Adipose tissue (tissue), 3 donors: ENCODE data around the gene ST6GALNAC3. TPM values are rescaled to one million over a fixed set of nuclear protein-coding genes. Genes with fewer than 3 reads are reported as not detected.

Experiments used
- H3K27ac ChIP-seq: one replicate; pipeline ENCODE4 v1.5.1; 2013; ENCODE audit warnings: low read depth, low read length
- whole genome bisulfite sequencing, 3 donors: extraction: QIAGEN DNeasy Blood & Tissue Kit; methylation state at CpG; one replicate each; pipeline ENCODE4 v1.1.7; 2013; 5-methylcytosine and 5-hydroxymethylcytosine counted together
- polyA plus RNA-seq, 3 donors: library from polyadenylated mRNA; stranded (reverse); fragments of 200-250 nt; gene quantifications; one replicate each; pipeline ENCODE4 v1.2.3, GENCODE V29; 2013
- donor health status: healthy with polysubstance abuse.
- donor health status: Bipolar disorder and iron deficiency.
- donor health status: healthy.

The ST6GALNAC3 gene
- polyA plus RNA-seq, 3 donors = 1.1 to 8.8 (median 3.3) TPM

- H3K27ac ChIP-seq = no peak overlapping the region
- 83 to 88% (median 87%) methylated on average over 2 of the region's 2 CpGs for WGBS, 3 donors
Observed at GRCh38 chr1:76591963-76592362, 517.4 kb downstream of the ST6GALNAC3 start.

- no peak overlapping the region for H3K27ac ChIP-seq
Observed at GRCh38 chr1:76593141-76593540, 518.6 kb downstream of the ST6GALNAC3 start.

- H3K27ac ChIP-seq = no peak overlapping the region
- 88 to 92% (median 91%) methylated on average over 3 of the region's 3 CpGs for WGBS, 3 donors
Observed at GRCh38 chr1:76593618-76594017, 519.1 kb downstream of the ST6GALNAC3 start.

GRCh38 chr1:76595024-76595423, 520.5 kb downstream of the ST6GALNAC3 start:
- WGBS, 3 donors = 69 to 82% (median 72%) methylated on average over 4 of the region's 4 CpGs
- no peak overlapping the region for H3K27ac ChIP-seq

GRCh38 chr1:76601465-76601864, 526.9 kb downstream of the ST6GALNAC3 start:
- H3K27ac ChIP-seq = no peak overlapping the region
- WGBS, 3 donors = 83 to 85% (median 84%) methylated on average over 2 of the region's 2 CpGs

- 78 to 94% (median 88%) methylated on average over 3 of the region's 3 CpGs for WGBS, 3 donors
- no peak overlapping the region for H3K27ac ChIP-seq
Observed at GRCh38 chr1:76607717-76608116, 533.2 kb downstream of the ST6GALNAC3 start.

- no peak overlapping the region for H3K27ac ChIP-seq
- WGBS, 3 donors = 33 to 96% (median 95%) methylated on average over 5 of the region's 5 CpGs
Observed at GRCh38 chr1:76611770-76612445, 537.4 kb downstream of the ST6GALNAC3 start.

GRCh38 chr1:76613886-76614285, 539.3 kb downstream of the ST6GALNAC3 start:
- 49 to 67% (median 53%) methylated on average over 2 of the region's 2 CpGs for WGBS, 3 donors
- no peak overlapping the region for H3K27ac ChIP-seq

- no peak overlapping the region for H3K27ac ChIP-seq
- WGBS, 3 donors = 57 to 76% (median 58%) methylated on average over 3 of the region's 3 CpGs
Observed at GRCh38 chr1:76615253-76616035, 540.9 kb downstream of the ST6GALNAC3 start.

- 90 to 93% (median 91%) methylated on average over 4 of the region's 4 CpGs for WGBS, 3 donors
- H3K27ac ChIP-seq = no peak overlapping the region
Observed at GRCh38 chr1:76620371-76620770, 545.8 kb downstream of the ST6GALNAC3 start.

- WGBS, 3 donors = 79 to 86% (median 84%) methylated on average over 7 of the region's 7 CpGs
- H3K27ac ChIP-seq = no peak overlapping the region
Observed at GRCh38 chr1:76622774-76623528, 548.4 kb downstream of the ST6GALNAC3 start.

- WGBS, 3 donors = 90 to 93% (median 92%) methylated on average over 2 of the region's 2 CpGs
- no peak overlapping the region for H3K27ac ChIP-seq
Observed at GRCh38 chr1:76625886-76626678, 551.5 kb downstream of the ST6GALNAC3 start.

GRCh38 chr1:76627498-76627897, 553.0 kb downstream of the ST6GALNAC3 start:
- WGBS, 3 donors = 86 to 94% (median 92%) methylated on average over 5 of the region's 5 CpGs
- no peak overlapping the region for H3K27ac ChIP-seq

- H3K27ac ChIP-seq = no peak overlapping the region
Observed at GRCh38 chr1:76627901-76628300, 553.4 kb downstream of the ST6GALNAC3 start.

- H3K27ac ChIP-seq = no peak overlapping the region
- 89 to 92% (median 91%) methylated on average over 3 of the region's 3 CpGs for WGBS, 3 donors
Observed at GRCh38 chr1:76632136-76632535, 557.6 kb downstream of the ST6GALNAC3 start.

GRCh38 chr1:76635784-76636183, 561.2 kb downstream of the ST6GALNAC3 start:
- no peak overlapping the region for H3K27ac ChIP-seq
- 95 to 97% (median 96%) methylated on average over 2 of the region's 2 CpGs for WGBS, 3 donors

- WGBS, 3 donors = 91 to 97% (median 96%) methylated on average over 2 of the region's 2 CpGs
- H3K27ac ChIP-seq = no peak overlapping the region
Observed at GRCh38 chr1:76639181-76639580, 564.6 kb downstream of the ST6GALNAC3 start.

- no peak overlapping the region for H3K27ac ChIP-seq
Observed at GRCh38 chr1:76640092-76640491, 565.5 kb downstream of the ST6GALNAC3 start.

GRCh38 chr1:76640723-76641122, 566.2 kb downstream of the ST6GALNAC3 start:
- no peak overlapping the region for H3K27ac ChIP-seq
